ENCODE data around the gene MKI67.

Gene MKI67

GRCh38 chr10:128064108-128064969, 61.9 kb downstream of the MKI67 start:
- peak; percentile 85 for DNase-seq

- no peak for DNase-seq
Measured at GRCh38 chr10:128063736-128064107, 62.5 kb downstream of the MKI67 start.

- peak; percentile 75 for DNase-seq
Measured at GRCh38 chr10:128062881-128063563, 63.2 kb downstream of the MKI67 start.

- DNase-seq, result peak; percentile 38
Measured at GRCh38 chr10:128062331-128062880, 63.8 kb downstream of the MKI67 start.

- DNase-seq, result no peak
Measured at GRCh38 chr10:128061306-128062300, 64.6 kb downstream of the MKI67 start.

- no peak for DNase-seq
Measured at GRCh38 chr10:128060341-128061250, 65.6 kb downstream of the MKI67 start.

- no peak for DNase-seq
Measured at GRCh38 chr10:128059982-128060293, 66.3 kb downstream of the MKI67 start.

- DNase-seq, result no peak
Measured at GRCh38 chr10:128059266-128059981, 66.8 kb downstream of the MKI67 start.

GRCh38 chr10:128058750-128059134, 67.5 kb downstream of the MKI67 start:
- DNase-seq, result no peak

- DNase-seq, result peak; percentile 13
Measured at GRCh38 chr10:128058106-128058749, 68.0 kb downstream of the MKI67 start.

- peak; percentile 13 for DNase-seq
Measured at GRCh38 chr10:128056303-128057050, 69.7 kb downstream of the MKI67 start.

- peak; percentile 14 for DNase-seq
Measured at GRCh38 chr10:128055061-128055868, 71.0 kb downstream of the MKI67 start.

GRCh38 chr10:128054163-128054970, 71.9 kb downstream of the MKI67 start:
- DNase-seq, result peak; percentile 65

GRCh38 chr10:128053356-128053755, 72.9 kb downstream of the MKI67 start:
- peak; percentile 6 for DNase-seq

- peak; percentile 10 for DNase-seq
Measured at GRCh38 chr10:128052696-128053095, 73.5 kb downstream of the MKI67 start.

GRCh38 chr10:128051548-128051947, 74.7 kb downstream of the MKI67 start:
- DNase-seq, result peak; percentile 21

- DNase-seq, result peak; percentile 56
Measured at GRCh38 chr10:128050936-128051335, 75.3 kb downstream of the MKI67 start.

GRCh38 chr10:128050121-128050516, 76.1 kb downstream of the MKI67 start:
- no peak for DNase-seq

Measured in CD4-positive, alpha-beta T cell treated with Interleukin-15 for 1 hour (primary cell).